NCI-H1436 treated with DMSO at 0.1 percent for 48 hours (cell line): ENCODE measurements around the gene CBX7.
"Not testable (repeated sequence)": the region's sequence is repeated elsewhere in the genome, so short reads cannot be mapped to it uniquely, and the experiment has no call there.

ENCODE experiments used
- DNase-seq: peaks from one replicate; lab custom pipeline; 2025; lab: John Stamatoyannopoulos, UW

The CBX7 gene

GRCh38 chr22:39174498-39175352, 22.2 kb upstream of the CBX7 start:
- DNase-seq = no peak

GRCh38 chr22:39173787-39174497, 21.5 kb upstream of the CBX7 start:
- no peak for DNase-seq

- DNase-seq = no peak
These were observed 20.7 kb upstream of the CBX7 start for GRCh38 chr22:39173050-39173706.

GRCh38 chr22:39172265-39173049, 20.0 kb upstream of the CBX7 start:
- not testable (repeated sequence) for DNase-seq

GRCh38 chr22:39171623-39172264, 19.3 kb upstream of the CBX7 start:
- no peak for DNase-seq

- DNase-seq = no peak
These were observed 18.5 kb upstream of the CBX7 start for GRCh38 chr22:39170825-39171622.

GRCh38 chr22:39169797-39170466, 17.5 kb upstream of the CBX7 start:
- DNase-seq = no peak

GRCh38 chr22:39166547-39166946, 14.1 kb upstream of the CBX7 start:
- no peak for DNase-seq

- DNase-seq = not testable (repeated sequence)
These were observed 3.6 kb upstream of the CBX7 start for GRCh38 chr22:39156093-39156492.

GRCh38 chr22:39155421-39155820, 2.9 kb upstream of the CBX7 start:
- DNase-seq = no peak

- no peak for DNase-seq
These were observed 789 bp upstream of the CBX7 start for GRCh38 chr22:39153220-39153717.

GRCh38 chr22:39152024-39152510, 413 bp downstream of the CBX7 start:
- DNase-seq = no peak

- DNase-seq = no peak
These were observed 1.0 kb downstream of the CBX7 start for GRCh38 chr22:39151329-39151975.

GRCh38 chr22:39150848-39151215, 1.6 kb downstream of the CBX7 start:
- no peak for DNase-seq

- no peak for DNase-seq
These were observed 2.3 kb downstream of the CBX7 start for GRCh38 chr22:39149915-39150847.

- no peak for DNase-seq
These were observed 3.5 kb downstream of the CBX7 start for GRCh38 chr22:39148727-39149535.

GRCh38 chr22:39148026-39148726, 4.3 kb downstream of the CBX7 start:
- DNase-seq = no peak
